ENCODE results near the gene INPP5B. TPM values are rescaled to one million over a fixed set of nuclear protein-coding genes. Genes with fewer than 3 reads are reported as not detected.
"Not testable (repeated sequence)": the region's sequence is repeated elsewhere in the genome, so short reads cannot be mapped to it uniquely, and the experiment has no call there.

INPP5B gene
- total RNA-seq, 2 experiments from 2014 or later = 31.5 to 33.8 TPM

GRCh38 chr1:37945251-37945650, 1.6 kb downstream of the INPP5B start:
- Mint-ChIP-seq H3K36me3 (ENCODE audit: low read depth) (peaks cover 4% of the 10 kb centered on the region), H3K4me1 (peaks cover 22% of the 10 kb centered on the region), H3K4me3 (no peak overlapping the region), H3K27ac (no peak overlapping the region), H3K9me3 (no peaks in the 10 kb centered on the region), H3K27me3 (no peaks in the 10 kb centered on the region)
- ChIA-PET CTCF (interaction anchor here (0.9 kb wide), 1 partner anchor 10 kb away, joined by 3 read pairs; no protein-coding TSS in a partner anchor), POLR2A (no interaction called here)
- no peak for DNase-seq

- Mint-ChIP-seq H3K27me3 (no peaks in the 10 kb centered on the region), H3K9me3 (no peaks in the 10 kb centered on the region), H3K36me3 (ENCODE audit: low read depth) (peaks cover 6% of the 10 kb centered on the region), H3K27ac (no peak overlapping the region), H3K4me3 (no peak overlapping the region), H3K4me1 (peaks cover 22% of the 10 kb centered on the region)
- no peak for DNase-seq
- ChIA-PET CTCF (interaction anchor here (0.9 kb wide), 1 partner anchor 9 kb away, joined by 3 read pairs; no protein-coding TSS in a partner anchor), POLR2A (no interaction called here)
Observed at GRCh38 chr1:37944816-37945215, 2.0 kb downstream of the INPP5B start.

GRCh38 chr1:37944086-37944763, 2.6 kb downstream of the INPP5B start:
- H3K9me3 Mint-ChIP-seq = no peaks in the 10 kb centered on the region
- no peaks in the 10 kb centered on the region for H3K27me3 Mint-ChIP-seq
- no peak overlapping the region for H3K4me3 Mint-ChIP-seq
- no peak overlapping the region for H3K27ac Mint-ChIP-seq
- peaks cover 22% of the 10 kb centered on the region for H3K4me1 Mint-ChIP-seq
- POLR2A ChIA-PET = no interaction called here
- CTCF ChIA-PET = interaction anchor here (0.6 to 1.6 kb wide), 3 partner anchors 9 to 573 kb away, joined by 3 to 4 read pairs (median 4); no protein-coding TSS in a partner anchor
- peaks cover 7% of the 10 kb centered on the region for H3K36me3 Mint-ChIP-seq (ENCODE audit: low read depth)
- DNase-seq = no peak

- peaks cover 13% of the 10 kb centered on the region for H3K36me3 Mint-ChIP-seq (ENCODE audit: low read depth)
- CTCF ChIA-PET = interaction anchor here (0.9 to 3.3 kb wide), 3 partner anchors 8 to 14 kb away, joined by 3 to 17 read pairs (median 4); no protein-coding TSS in a partner anchor
- H3K4me1 Mint-ChIP-seq = peaks cover 3% of the 10 kb centered on the region
- no peak overlapping the region for H3K27ac Mint-ChIP-seq
- no peaks in the 10 kb centered on the region for H3K27me3 Mint-ChIP-seq
- H3K9me3 Mint-ChIP-seq = no peaks in the 10 kb centered on the region
- no peak overlapping the region for H3K4me3 Mint-ChIP-seq
- POLR2A ChIA-PET = no interaction called here
- DNase-seq = no peak
Observed at GRCh38 chr1:37940299-37940947, 6.4 kb downstream of the INPP5B start.

- ChIA-PET CTCF (interaction anchor here (0.7 to 1.3 kb wide), 3 partner anchors 10 to 1741 kb away, joined by 4 to 5 read pairs (median 5); partner anchors contain the start of gene INPP5B), POLR2A (interaction anchor here (0.6 kb wide), 1 partner anchor 21 kb away, joined by 11 read pairs; no protein-coding TSS in a partner anchor)
- not testable (repeated sequence) for H3K4me1 Mint-ChIP-seq, H3K9me3 Mint-ChIP-seq, DNase-seq, H3K27ac Mint-ChIP-seq, H3K27me3 Mint-ChIP-seq, H3K4me3 Mint-ChIP-seq
- peaks cover 12% of the 10 kb centered on the region for H3K36me3 Mint-ChIP-seq (ENCODE audit: low read depth)
Observed at GRCh38 chr1:37936760-37937159, 10.1 kb downstream of the INPP5B start.

- ChIA-PET POLR2A (no interaction called here), CTCF (interaction anchor here (1.5 to 1.7 kb wide), 2 partner anchors 11 to 16 kb away, joined by 6 to 9 read pairs; no protein-coding TSS in a partner anchor)
- no peaks in the 10 kb centered on the region for H3K27me3 Mint-ChIP-seq
- DNase-seq = no peak
- peaks cover 16% of the 10 kb centered on the region for H3K36me3 Mint-ChIP-seq (ENCODE audit: low read depth)
- no peak overlapping the region for H3K27ac Mint-ChIP-seq
- H3K4me1 Mint-ChIP-seq = peaks cover 29% of the 10 kb centered on the region
- no peaks in the 10 kb centered on the region for H3K9me3 Mint-ChIP-seq
- no peak overlapping the region for H3K4me3 Mint-ChIP-seq
Observed at GRCh38 chr1:37932759-37933158, 14.1 kb downstream of the INPP5B start.

- DNase-seq = peak; percentile 98
- peaks cover 17% of the 10 kb centered on the region for H3K36me3 Mint-ChIP-seq (ENCODE audit: low read depth)
- peaks cover 41% of the 10 kb centered on the region for H3K4me1 Mint-ChIP-seq
- no peaks in the 10 kb centered on the region for H3K27me3 Mint-ChIP-seq
- ChIA-PET CTCF (interaction anchor here (0.5 to 1.7 kb wide), 11 partner anchors 8 to 702 kb away, joined by 3 to 9 read pairs (median 3); partner anchors contain the start of gene MTF1), POLR2A (interaction anchor here (0.7 kb wide), 1 partner anchor 231 kb away, joined by 3 read pairs; no protein-coding TSS in a partner anchor)
- no peaks in the 10 kb centered on the region for H3K9me3 Mint-ChIP-seq
- H3K27ac Mint-ChIP-seq = peak overlapping the region; percentile 76
- H3K4me3 Mint-ChIP-seq = peak overlapping the region; percentile 95
Observed at GRCh38 chr1:37931361-37932158, 15.3 kb downstream of the INPP5B start.

- Mint-ChIP-seq H3K27ac (peak overlapping the region; percentile 76), H3K36me3 (ENCODE audit: low read depth) (peaks cover 16% of the 10 kb centered on the region), H3K4me1 (peaks cover 45% of the 10 kb centered on the region), H3K9me3 (no peaks in the 10 kb centered on the region), H3K27me3 (no peaks in the 10 kb centered on the region), H3K4me3 (peak overlapping the region; percentile 95)
- ChIA-PET CTCF (interaction anchor here (0.6 to 1.7 kb wide), 8 partner anchors 9 to 701 kb away, joined by 3 to 9 read pairs (median 3); partner anchors contain the start of gene MTF1), POLR2A (no interaction called here)
- DNase-seq = no peak
Observed at GRCh38 chr1:37931102-37931360, 15.8 kb downstream of the INPP5B start.

GRCh38 chr1:37930246-37931101, 16.4 kb downstream of the INPP5B start:
- Mint-ChIP-seq H3K9me3 (no peaks in the 10 kb centered on the region), H3K36me3 (ENCODE audit: low read depth) (peaks cover 16% of the 10 kb centered on the region), H3K4me1 (peaks cover 50% of the 10 kb centered on the region), H3K4me3 (peak overlapping the region; percentile 95), H3K27me3 (no peaks in the 10 kb centered on the region), H3K27ac (peak overlapping the region; percentile 76)
- peak; percentile 41 for DNase-seq
- ChIA-PET CTCF (interaction anchor here (0.8 to 1.5 kb wide), 3 partner anchors 9 to 71 kb away, joined by 3 read pairs; partner anchors contain the start of gene MTF1), POLR2A (no interaction called here)

GRCh38 chr1:37926038-37926924, 20.6 kb downstream of the INPP5B start:
- POLR2A ChIA-PET = no interaction called here
- DNase-seq = no peak

GRCh38 chr1:37925316-37925715, 21.5 kb downstream of the INPP5B start:
- DNase-seq = no peak
- no peaks in the 10 kb centered on the region for H3K27me3 Mint-ChIP-seq
- peaks cover 18% of the 10 kb centered on the region for H3K36me3 Mint-ChIP-seq (ENCODE audit: low read depth)
- CTCF ChIA-PET = no interaction called here
- POLR2A ChIA-PET = no interaction called here
- H3K27ac Mint-ChIP-seq = peak overlapping the region; percentile 58
- no peak overlapping the region for H3K4me3 Mint-ChIP-seq
- peaks cover 48% of the 10 kb centered on the region for H3K4me1 Mint-ChIP-seq
- H3K9me3 Mint-ChIP-seq = no peaks in the 10 kb centered on the region

More at GRCh38 chr1:37926038-37926924, 20.6 kb downstream of the INPP5B start:
- Mint-ChIP-seq H3K36me3 (ENCODE audit: low read depth) (peaks cover 20% of the 10 kb centered on the region), H3K4me1 (peaks cover 56% of the 10 kb centered on the region), H3K27ac (peak overlapping the region; percentile 58), H3K9me3 (no peaks in the 10 kb centered on the region), H3K4me3 (no peak overlapping the region), H3K27me3 (no peaks in the 10 kb centered on the region)
- CTCF ChIA-PET = interaction anchor here (1.1 to 1.2 kb wide), 2 partner anchors 12 to 14 kb away, joined by 4 read pairs; no protein-coding TSS in a partner anchor
